CD4-positive, alpha-beta T cell treated with Interleukin-6 at 100 ng/mL for 8 hours (primary cell): ENCODE results near the gene TBCK.
"Not testable (repeated sequence)": the region's sequence is repeated elsewhere in the genome, so short reads cannot be mapped to it uniquely, and the experiment has no call there.

Experiments used
- DNase-seq: peaks from one replicate; pipeline ENCODE4 v3.0.0-alpha.2; 2020; ENCODE audit warnings: mixed read lengths, low spot score

TBCK gene

DNA sequence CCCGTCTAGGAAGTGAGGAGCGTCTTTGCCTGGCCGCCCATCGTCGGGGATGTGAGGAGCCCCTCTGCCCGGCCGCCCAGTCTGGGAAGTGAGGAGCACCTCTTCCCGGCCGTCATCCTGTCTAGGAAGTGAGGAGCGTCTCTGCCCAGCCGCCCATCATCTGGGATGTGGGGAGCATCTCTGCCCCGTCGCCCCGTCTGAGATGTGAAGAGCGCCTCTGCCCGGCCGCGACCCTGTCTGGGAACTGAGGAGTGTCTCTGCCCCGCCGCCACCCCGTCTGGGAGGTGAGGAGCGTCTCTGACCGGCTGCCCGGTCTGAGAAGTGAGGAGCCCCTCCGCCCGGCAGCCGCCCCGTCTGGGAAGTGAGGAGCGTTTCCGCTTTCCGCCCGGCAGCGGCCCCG is 5.2 kb upstream of the TBCK start:
- not testable (repeated sequence) for DNase-seq

- no peak for DNase-seq
Observed at GRCh38 chr4:106320235-106320634, 4.2 kb upstream of the TBCK start.

DNA sequence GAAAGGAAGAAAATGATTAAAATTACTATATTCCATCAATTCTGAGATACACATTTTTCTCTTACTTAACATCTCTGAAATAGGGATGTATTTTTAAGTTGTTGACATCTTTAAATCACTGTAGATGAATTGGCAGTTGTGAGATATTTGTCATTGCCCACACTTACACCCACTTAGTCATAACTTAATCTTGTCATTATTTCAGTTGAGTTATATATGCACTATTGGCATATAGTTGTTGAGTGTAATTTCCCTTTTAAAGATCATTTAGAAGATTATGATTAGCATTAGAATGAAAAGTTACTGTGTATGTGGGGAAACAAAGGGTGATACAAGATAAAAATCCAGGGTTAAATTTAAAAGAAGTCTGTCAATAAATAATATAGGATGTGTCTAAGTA is 2.5 kb upstream of the TBCK start:
- no peak for DNase-seq

GRCh38 chr4:106317815-106318214 is 1.8 kb upstream of the TBCK start:
- DNase-seq: no peak

DNA sequence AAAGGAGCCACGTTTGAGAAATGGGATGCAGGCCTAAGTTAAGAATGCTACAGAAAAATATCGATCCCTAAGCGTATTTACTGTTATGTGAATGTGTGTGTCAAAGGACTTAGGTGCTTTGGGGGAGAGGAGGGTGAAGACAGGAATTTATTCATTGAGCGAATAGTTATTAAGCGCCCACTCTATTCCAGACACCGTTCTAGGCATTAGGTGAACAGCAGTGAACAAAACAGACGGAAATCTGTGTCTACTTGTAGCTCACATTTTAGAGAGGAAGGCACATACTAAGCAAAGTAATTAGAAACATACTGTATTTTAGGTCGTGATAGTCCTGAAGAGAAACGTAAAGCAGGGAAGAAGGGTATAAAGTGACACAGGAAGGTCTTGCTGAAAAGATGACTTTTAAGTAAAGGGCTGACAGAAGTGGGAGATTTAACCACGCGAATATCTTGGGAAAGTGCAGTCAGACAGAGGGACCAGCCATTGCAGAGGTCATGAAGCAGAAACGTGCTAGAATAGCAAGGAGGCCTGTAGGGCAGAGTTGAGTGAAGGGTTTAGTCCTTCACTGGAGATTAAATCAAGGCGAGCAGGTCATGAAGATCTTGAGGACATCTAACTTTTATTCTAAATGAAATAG is 882 bp upstream of the TBCK start:
- DNase-seq: no peak

DNA sequence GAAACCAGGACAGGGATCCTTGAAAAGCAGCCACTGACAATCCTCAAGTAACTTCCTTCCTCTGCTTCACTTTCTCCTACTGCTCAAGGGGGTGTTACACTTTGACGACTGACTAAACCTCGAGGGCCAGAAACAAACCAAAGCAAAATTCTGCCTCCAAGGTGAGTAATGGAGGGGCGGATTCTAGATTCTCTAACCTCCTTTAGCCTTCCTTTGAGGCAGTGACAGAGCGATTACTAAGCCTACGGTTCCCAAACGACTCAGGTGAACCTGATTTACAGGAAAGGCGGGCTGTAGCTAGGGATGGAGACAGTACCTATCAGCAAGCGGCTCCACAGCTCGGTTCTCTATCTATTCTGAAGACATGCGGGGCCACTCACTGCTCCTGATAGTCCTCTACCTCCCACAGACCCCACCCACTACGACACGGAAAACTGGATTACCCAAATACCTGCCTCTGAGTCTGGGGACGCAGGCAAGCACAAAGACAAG is 487 bp downstream of the TBCK start:
- DNase-seq: peak; percentile 29

- no peak for DNase-seq
Observed at GRCh38 chr4:106314960-106315359, 1.0 kb downstream of the TBCK start.

DNA sequence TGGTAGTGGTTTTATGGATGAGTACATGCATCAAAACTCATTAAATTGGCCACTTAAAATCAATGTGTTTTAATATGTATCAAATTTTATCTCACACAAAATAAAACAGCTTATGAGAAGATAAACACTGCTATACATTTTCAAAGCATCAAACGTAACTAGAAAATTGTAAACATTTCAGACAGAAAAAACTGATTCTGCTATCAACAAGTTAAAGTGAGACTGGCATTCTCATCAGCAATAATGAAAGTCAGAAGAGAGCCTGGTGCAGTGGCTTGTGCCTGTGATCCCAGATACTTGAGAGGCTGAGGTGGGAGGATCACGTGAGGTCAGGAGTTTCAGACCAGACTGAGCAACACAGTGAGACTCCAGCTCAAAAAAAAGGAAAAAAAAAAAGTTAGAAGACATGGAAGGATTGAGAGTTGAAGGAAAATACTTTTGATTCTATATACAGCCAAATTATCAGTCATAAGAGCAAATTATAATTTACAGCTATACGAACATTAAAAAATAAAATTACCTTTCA is 2.9 kb downstream of the TBCK start:
- no peak for DNase-seq

DNA sequence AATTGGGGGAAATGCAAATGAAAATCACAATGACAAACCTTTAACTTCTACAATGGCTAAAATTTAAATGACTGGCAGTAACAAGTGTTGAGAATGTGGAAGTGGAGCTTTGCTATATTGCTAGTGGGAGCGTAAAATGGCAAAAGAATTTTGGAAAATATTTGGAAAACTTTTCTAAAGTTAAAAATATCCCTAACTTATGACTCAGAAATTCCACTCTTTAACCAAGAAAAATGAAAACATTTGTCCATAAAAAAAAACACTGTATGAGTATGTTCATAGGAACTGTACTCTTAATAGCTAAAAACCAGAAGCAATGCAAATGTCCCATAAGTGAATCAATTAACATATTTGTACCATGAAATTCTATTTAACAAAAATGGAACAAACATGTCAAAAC is 3.6 kb downstream of the TBCK start:
- DNase-seq: no peak

DNA sequence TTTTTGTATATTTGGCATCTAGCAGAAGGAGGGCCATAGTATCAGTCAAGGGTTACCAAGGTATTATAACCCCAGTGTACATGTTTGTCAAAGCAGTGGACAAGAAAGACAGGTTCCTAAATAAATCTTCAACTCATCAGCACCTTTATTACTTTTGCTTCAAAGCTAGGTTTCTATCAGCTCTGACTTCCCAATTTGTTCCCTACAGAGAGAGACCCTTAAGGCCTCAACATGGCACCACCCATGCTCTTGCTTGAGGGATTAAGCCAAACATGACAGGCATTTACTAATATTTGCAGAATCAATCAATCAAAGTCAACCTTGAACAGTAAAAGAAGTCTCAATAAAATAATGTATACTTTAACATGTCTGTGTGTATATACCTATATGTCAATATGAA is 9.4 kb downstream of the TBCK start:
- DNase-seq: no peak

GRCh38 chr4:106305435-106306055 is 10.5 kb downstream of the TBCK start:
- DNase-seq: no peak

GRCh38 chr4:106304632-106305031 is 11.4 kb downstream of the TBCK start:
- no peak for DNase-seq

DNA sequence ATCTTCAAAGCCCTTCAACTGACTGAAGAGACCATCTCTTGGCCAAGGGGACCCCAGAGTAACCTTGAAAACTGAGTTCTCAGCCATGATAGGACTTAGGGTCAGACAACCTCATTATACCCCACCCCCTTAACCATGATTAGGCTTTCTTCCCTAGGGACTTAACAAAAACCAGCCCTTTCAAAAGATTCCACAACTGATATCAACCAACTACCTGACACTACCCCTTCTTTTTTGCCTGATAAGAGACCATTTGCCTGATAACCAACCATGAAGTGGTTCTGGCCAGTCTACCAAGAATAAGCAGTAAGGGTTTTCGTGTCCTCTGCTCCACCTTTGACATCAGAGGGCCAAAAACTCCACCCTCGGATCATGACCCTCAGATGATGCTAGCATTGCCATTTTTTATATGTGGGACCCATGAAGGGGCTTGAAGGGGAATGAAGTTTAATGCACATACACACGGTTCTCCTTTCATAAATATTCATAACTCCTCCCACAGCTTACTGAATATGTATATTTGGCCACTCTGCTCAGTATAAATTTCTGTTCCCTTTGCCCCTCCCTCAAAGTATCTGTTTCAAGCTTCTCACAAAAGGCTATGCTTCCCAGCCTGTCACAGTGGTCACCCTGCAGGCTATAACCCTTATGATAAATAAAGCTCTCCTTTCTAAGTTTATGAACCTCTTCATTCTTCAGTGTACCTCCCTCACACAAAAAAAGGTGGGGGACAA is 12.3 kb downstream of the TBCK start:
- DNase-seq: no peak

DNA sequence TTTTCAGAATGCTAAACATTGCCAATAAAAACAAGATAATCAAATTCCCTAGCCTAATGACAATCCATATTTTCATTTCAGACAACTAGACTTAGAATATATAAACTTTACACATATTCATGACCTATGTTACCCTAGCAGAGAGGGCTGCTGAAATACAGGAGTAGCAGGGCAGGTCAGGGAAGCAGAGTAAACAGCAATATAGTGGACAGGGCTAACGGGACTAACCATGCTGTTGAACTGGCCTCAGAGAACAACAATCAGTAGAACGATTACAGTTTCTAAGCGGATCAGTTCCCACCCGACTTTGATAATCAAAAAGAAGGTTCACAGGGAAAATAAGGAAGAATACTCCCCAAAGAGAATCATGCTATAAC is 14.0 kb downstream of the TBCK start:
- no peak for DNase-seq

GRCh38 chr4:106301393-106302061 is 14.5 kb downstream of the TBCK start:
- no peak for DNase-seq

DNA sequence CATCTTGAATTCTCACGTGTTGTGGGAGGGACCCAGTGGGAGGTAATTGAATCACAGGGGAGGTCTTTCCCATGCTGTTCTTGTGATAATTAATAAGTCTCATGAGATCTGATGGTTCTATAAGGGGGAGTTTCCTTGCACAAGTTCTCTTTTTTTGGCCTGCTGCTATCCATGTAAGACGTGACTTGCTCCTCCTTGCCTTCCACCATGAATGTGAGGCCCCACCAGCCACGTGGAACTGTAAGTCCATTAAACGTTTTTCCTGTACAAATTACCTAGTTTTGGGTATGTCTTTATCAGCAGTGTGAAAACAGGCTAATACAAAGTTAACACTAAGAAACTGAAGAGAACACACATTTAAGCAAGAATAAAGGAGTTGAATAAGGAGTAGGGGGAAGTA is 16.0 kb downstream of the TBCK start:
- no peak for DNase-seq

- no peak for DNase-seq
Observed at GRCh38 chr4:106297245-106298035, 18.6 kb downstream of the TBCK start.

GRCh38 chr4:106294062-106294461 is 21.9 kb downstream of the TBCK start:
- DNase-seq: no peak

DNA sequence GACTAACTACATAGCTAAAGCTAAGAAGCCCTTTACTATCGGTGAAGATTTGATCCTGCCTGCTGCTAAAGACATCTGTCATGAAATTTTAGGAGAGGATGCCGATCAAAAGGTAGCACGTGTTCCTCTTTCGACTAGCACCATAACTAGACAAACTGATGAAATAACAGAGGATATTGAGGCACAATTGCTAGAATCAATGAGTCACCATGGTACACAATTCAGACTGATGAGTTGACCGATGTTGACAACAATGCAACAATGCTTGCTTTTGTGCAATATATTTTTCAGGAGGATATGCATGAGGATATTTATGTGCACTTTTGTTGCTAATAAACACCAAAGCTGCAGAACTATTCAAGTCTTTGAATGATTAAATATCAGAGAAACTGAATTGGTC is 24.3 kb downstream of the TBCK start:
- DNase-seq: no peak

DNA sequence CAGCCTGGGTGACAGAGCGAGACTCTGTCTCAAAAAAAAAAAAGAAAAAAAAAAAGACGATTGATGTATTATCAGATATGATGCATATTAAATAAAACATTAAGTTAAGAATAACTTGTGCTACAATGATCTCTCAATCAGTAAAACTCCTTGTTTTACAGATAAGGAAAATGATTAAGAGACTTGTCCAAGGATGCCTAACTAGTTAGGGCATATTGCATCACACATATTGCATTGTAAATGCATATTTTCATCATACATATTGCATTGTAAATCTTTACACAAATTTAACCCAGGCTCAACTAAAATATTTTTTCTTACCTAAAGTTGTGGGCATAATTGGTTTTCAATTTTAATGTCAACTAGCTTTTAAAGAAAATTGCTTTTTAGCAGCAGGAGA is 26.3 kb downstream of the TBCK start:
- no peak for DNase-seq

DNA sequence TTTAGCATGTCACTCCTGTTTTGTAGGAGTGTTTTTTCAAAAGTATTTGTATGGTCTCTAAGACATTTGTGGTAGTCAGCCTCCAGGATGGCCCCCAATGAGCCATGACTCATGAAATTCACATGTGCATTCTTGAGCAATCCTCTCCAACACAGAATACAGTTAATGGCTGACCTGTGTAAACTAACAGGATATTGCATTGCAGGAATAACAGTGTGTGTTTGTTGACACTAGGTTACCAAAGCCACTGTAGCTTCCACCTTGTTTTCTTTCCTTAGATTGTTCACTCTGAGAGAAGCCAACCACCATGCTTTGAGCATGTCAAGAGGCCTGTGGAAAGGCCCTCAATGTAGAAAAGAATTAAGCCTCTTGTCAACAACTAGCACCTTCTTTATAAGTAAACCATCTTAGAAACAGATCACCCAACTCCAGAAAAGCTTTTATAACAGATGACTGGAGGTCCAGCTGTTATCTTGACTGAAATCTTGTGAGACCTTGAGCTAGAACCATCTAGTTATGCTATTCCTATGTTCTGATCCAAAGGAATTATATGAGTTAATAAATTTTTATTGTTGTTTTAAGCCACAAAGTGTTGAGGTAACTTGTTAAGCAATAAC is 28.5 kb downstream of the TBCK start:
- DNase-seq: no peak
